KBM-7 (cell line): ENCODE data around the gene FIGLA.
"Not testable (repeated sequence)": the region's sequence is repeated elsewhere in the genome, so short reads cannot be mapped to it uniquely, and the experiment has no call there.

Experiments used
- DNase-seq: peaks from one replicate; pipeline ENCODE4 v3.0.0-alpha.2; 2015
- in situ Hi-C: fragments of 300-500 bp; cut with MboI; formaldehyde crosslinking; loops from 2 replicates; pipeline ENCODE4 v1.14.3; 2020; ENCODE audit warnings: low sequenced_read_pairs, low pct_unique_long_range_greater_than_20kb, mixed read lengths

The FIGLA gene

GRCh38 chr2:70753902-70754301 is 36.5 kb downstream of the FIGLA start:
- DNase-seq, result no peak

GRCh38 chr2:70753031-70753430 is 37.4 kb downstream of the FIGLA start:
- no peak for DNase-seq
- in situ Hi-C loops, result no loop called here

More at GRCh38 chr2:70753902-70754301, 36.5 kb downstream of the FIGLA start:
- in situ Hi-C loops, result no loop called here

- DNase-seq, result no peak
- in situ Hi-C loops, result no loop called here
Measured at GRCh38 chr2:70752396-70752795, 38.0 kb downstream of the FIGLA start.

GRCh38 chr2:70751881-70752280 is 38.6 kb downstream of the FIGLA start:
- in situ Hi-C loops, result no loop called here
- DNase-seq, result no peak

- in situ Hi-C loops, result no loop called here
- no peak for DNase-seq
Measured at GRCh38 chr2:70750320-70750719, 40.1 kb downstream of the FIGLA start.

GRCh38 chr2:70748002-70748784 is 42.2 kb downstream of the FIGLA start:
- DNase-seq, result no peak
- in situ Hi-C loops, result no loop called here

- no peak for DNase-seq
- in situ Hi-C loops, result no loop called here
Measured at GRCh38 chr2:70747284-70747683, 43.2 kb downstream of the FIGLA start.

- in situ Hi-C loops, result no loop called here
Measured at GRCh38 chr2:70746094-70746974, 44.1 kb downstream of the FIGLA start.

GRCh38 chr2:70745276-70745825 is 45.1 kb downstream of the FIGLA start:
- no peak for DNase-seq
- in situ Hi-C loops, result no loop called here

More at GRCh38 chr2:70746094-70746974, 44.1 kb downstream of the FIGLA start:
- no peak for DNase-seq

GRCh38 chr2:70744397-70744796 is 46.0 kb downstream of the FIGLA start:
- in situ Hi-C loops, result no loop called here
- no peak for DNase-seq

- in situ Hi-C loops, result no loop called here
- DNase-seq, result no peak
Measured at GRCh38 chr2:70743677-70744076, 46.8 kb downstream of the FIGLA start.

- in situ Hi-C loops, result no loop called here
- DNase-seq, result no peak
Measured at GRCh38 chr2:70743068-70743467, 47.4 kb downstream of the FIGLA start.

GRCh38 chr2:70739492-70739891 is 51.0 kb downstream of the FIGLA start:
- in situ Hi-C loops, DNase-seq: not testable (repeated sequence)

GRCh38 chr2:70738159-70738558 is 52.3 kb downstream of the FIGLA start:
- in situ Hi-C loops, result no loop called here
- no peak for DNase-seq

GRCh38 chr2:70735071-70735470 is 55.4 kb downstream of the FIGLA start:
- in situ Hi-C loops, result no loop called here
- DNase-seq, result no peak

- in situ Hi-C loops, result no loop called here
- no peak for DNase-seq
Measured at GRCh38 chr2:70733646-70734180, 56.7 kb downstream of the FIGLA start.

- in situ Hi-C loops, result no loop called here
- DNase-seq, result no peak
Measured at GRCh38 chr2:70732766-70733645, 57.4 kb downstream of the FIGLA start.

GRCh38 chr2:70730730-70731129 is 59.7 kb downstream of the FIGLA start:
- in situ Hi-C loops, result no loop called here
- DNase-seq, result no peak

- DNase-seq, result no peak
- in situ Hi-C loops, result no loop called here
Measured at GRCh38 chr2:70729647-70730046, 60.8 kb downstream of the FIGLA start.
